Liver (tissue), 9 donors: ENCODE results near the gene ARHGEF16. TPM values are rescaled to one million over a fixed set of nuclear protein-coding genes. Genes with fewer than 3 reads are reported as not detected.

ENCODE experiments used
- DNase-seq: peaks from one replicate; pipeline ENCODE4 v3.0.0-alpha.2; 2017; ENCODE audit warnings: low spot score
- H3K27ac ChIP-seq, 2 donors: one replicate each; pipeline ENCODE4 v1.7.0; 2013; ENCODE audit warnings: inconsistent platforms in 2 of 2, low read length in 2 of 2, control low read depth in 1 of 2, low read depth in 1 of 2, mild to moderate bottlenecking in 1 of 2
- H3K27me3 ChIP-seq, 4 donors: one replicate each; pipeline versions ENCODE4 v1.6.1 to v1.7.0; 2013; ENCODE audit warnings: low read length in 3 of 4, inconsistent platforms in 1 of 4, mild to moderate bottlenecking in 1 of 4, moderate library complexity in 1 of 4; ENCODE audit not compliant: control insufficient read depth in 4 of 4, insufficient read depth in 4 of 4
- H3K36me3 ChIP-seq, 4 donors: one replicate each; pipeline versions ENCODE4 v1.6.1 to v1.7.0; 2013; ENCODE audit warnings: low read length in 3 of 4, mild to moderate bottlenecking in 3 of 4, low read depth in 1 of 4, moderate library complexity in 1 of 4; ENCODE audit not compliant: control insufficient read depth in 4 of 4, insufficient read depth in 3 of 4
- H3K4me1 ChIP-seq, 4 donors: one replicate each; pipeline versions ENCODE4 v1.6.1 to v1.7.0; 2013; ENCODE audit warnings: low read length in 3 of 4, mild to moderate bottlenecking in 3 of 4, moderate library complexity in 1 of 4; ENCODE audit not compliant: control insufficient read depth in 4 of 4, insufficient read depth in 4 of 4
- H3K4me3 ChIP-seq, 3 donors: one replicate each; pipeline versions ENCODE4 v1.6.1 to v1.7.0; 2013; ENCODE audit warnings: low read length in 3 of 3, control low read depth in 1 of 3, low read depth in 1 of 3, mild to moderate bottlenecking in 1 of 3
- H3K9ac ChIP-seq, 2 donors: one replicate each; pipeline ENCODE4 v1.7.0; 2013; ENCODE audit warnings: low read length in 2 of 2, mild to moderate bottlenecking in 2 of 2, moderate library complexity in 2 of 2, control low read depth in 1 of 2, low read depth in 1 of 2
- H3K9me3 ChIP-seq, 4 donors: one replicate each; pipeline versions ENCODE4 v1.6.1 to v1.7.0; 2013; ENCODE audit warnings: low read length in 3 of 4; ENCODE audit not compliant: control insufficient read depth in 4 of 4
- ATF3 ChIP-seq: IDR thresholded peaks from 2 replicates; pipeline ENCODE4 v1.6.1; 2016; ENCODE audit warnings: antibody characterized with exemption
- CTCF ChIP-seq: fragments of 150-350 bp; IDR thresholded peaks from 2 replicates; pipeline ENCODE4 v1.5.1; 2017; ENCODE audit warnings: improper control_type of control experiment, low read depth, low read length; ENCODE audit not compliant: missing input control
- FOXA1 ChIP-seq: IDR thresholded peaks from 2 replicates; pipeline ENCODE4 v1.6.1; 2016; ENCODE audit warnings: antibody characterized with exemption
- FOXA2 ChIP-seq: IDR thresholded peaks from 2 replicates; pipeline ENCODE4 v1.6.1; 2016; ENCODE audit warnings: antibody characterized with exemption
- GABPA ChIP-seq, 2 donors: IDR thresholded peaks in 1 of 2; conservative IDR thresholded peaks in 1 of 2; 2 replicates each; pipeline ENCODE4 v1.6.1; 2016; ENCODE audit warnings: antibody characterized with exemption in 2 of 2, mild to moderate bottlenecking in 1 of 2, moderate library complexity in 1 of 2
- HNF4A ChIP-seq, 2 donors: conservative IDR thresholded peaks; 2 replicates each; pipeline ENCODE4 v1.6.1; 2016; ENCODE audit warnings: antibody characterized with exemption in 2 of 2, mild to moderate bottlenecking in 2 of 2
- HNF4G ChIP-seq: IDR thresholded peaks from 2 replicates; pipeline ENCODE4 v1.6.1; 2016; ENCODE audit warnings: antibody characterized with exemption
- JUND ChIP-seq, 2 donors: IDR thresholded peaks; 2 replicates each; pipeline ENCODE4 v1.6.1; 2016; ENCODE audit warnings: antibody characterized with exemption in 2 of 2
- MAX ChIP-seq: IDR thresholded peaks from 2 replicates; pipeline ENCODE4 v1.6.1; 2016; ENCODE audit warnings: antibody characterized with exemption
- NR2F2 ChIP-seq: IDR thresholded peaks from 2 replicates; pipeline ENCODE4 v1.6.1; 2016; ENCODE audit warnings: antibody characterized with exemption
- RAD21 ChIP-seq, 2 donors: IDR thresholded peaks; 2 replicates each; pipeline ENCODE4 v1.6.1; 2016; ENCODE audit warnings: antibody characterized with exemption in 2 of 2, mild to moderate bottlenecking in 2 of 2
- RXRA ChIP-seq, 2 donors: IDR thresholded peaks; 2 replicates each; pipeline ENCODE4 v1.6.1; 2017 to 2018; ENCODE audit warnings: antibody characterized with exemption in 2 of 2, mild to moderate bottlenecking in 1 of 2
- SP1 ChIP-seq: IDR thresholded peaks from 2 replicates; pipeline ENCODE4 v1.6.1; 2018; ENCODE audit warnings: antibody characterized with exemption, mild to moderate bottlenecking
- ZBTB33 ChIP-seq: IDR thresholded peaks from 2 replicates; pipeline ENCODE4 v1.6.1; 2016; ENCODE audit warnings: antibody characterized with exemption
- WGBS: extraction: QIAGEN DNeasy Blood & Tissue Kit; methylation state at CpG from one replicate; pipeline ENCODE4 v1.1.7; 2013; 5-methylcytosine and 5-hydroxymethylcytosine counted together
- polyA plus RNA-seq, 2 donors: library from polyadenylated mRNA; stranded (reverse) in 1 of 2; unstranded in 1 of 2; fragments of 200-250 nt in 1 of 2; fragments of >200 nt in 1 of 2; fragmentation: Nextera tagmentation in 1 of 2; extraction: Ambion mirVana in 1 of 2; gene quantifications; one replicate each; pipeline versions ENCODE4 v1.2.1 to v1.2.3, GENCODE V29; 2013 to 2015
- total RNA-seq, 2 donors: library from RNA; depleted of rRNA; stranded (reverse); fragments of >200 nt; gene quantifications; one replicate each; pipeline ENCODE4 v1.2.3, GENCODE V29; 2014
- donor health status: healthy.
- donor health status: healthy.
- donor health status: healthy.
- donor health status: healthy.
- donor health status: healthy.

ARHGEF16 gene
- total and polyA plus RNA-seq, 4 donors: 0.65 to 5.6 (median 2.8) TPM

- WGBS: 87% methylated on average over 14 of the region's 14 CpGs
- no peaks in the 10 kb centered on the region for H3K4me1 ChIP-seq
- no peak overlapping the region for H3K4me3 ChIP-seq
- TF ChIP-seq JUND (IDR thresholded peaks at IDR 0.05) (no peak), GABPA (IDR thresholded peaks at IDR 0.05 in 1 of 2, conservative IDR thresholded peaks at IDR 0.05 in 1 of 2) (no peak), FOXA1 (no peak), FOXA2 (no peak), RAD21 (IDR thresholded peaks at IDR 0.05) (no peak), ATF3 (no peak), HNF4A (conservative IDR thresholded peaks at IDR 0.05) (no peak), MAX (no peak), CTCF (no peak), HNF4G (no peak)
- DNase-seq: no peak
- H3K9ac ChIP-seq: no peak overlapping the region
- no peak overlapping the region for H3K27ac ChIP-seq
- H3K9me3 ChIP-seq: no peaks in the 10 kb centered on the region
- no peaks in the 10 kb centered on the region for H3K36me3 ChIP-seq
- H3K27me3 ChIP-seq: no peaks in the 10 kb centered on the region
These were observed 17.6 kb upstream of the ARHGEF16 start for GRCh38 chr1:3436901-3437300.

- no peak overlapping the region for H3K4me3 ChIP-seq
- no peak for DNase-seq
- H3K27me3 ChIP-seq: no peaks in the 10 kb centered on the region
- no peak overlapping the region for H3K27ac ChIP-seq
- H3K4me1 ChIP-seq: no peaks in the 10 kb centered on the region
- no peak overlapping the region for H3K9ac ChIP-seq
- 87% methylated on average over 9 of the region's 9 CpGs for WGBS
- TF ChIP-seq HNF4G (no peak), ATF3 (no peak), GABPA (IDR thresholded peaks at IDR 0.05 in 1 of 2, conservative IDR thresholded peaks at IDR 0.05 in 1 of 2) (no peak), RAD21 (IDR thresholded peaks at IDR 0.05) (no peak), MAX (no peak), NR2F2 (no peak), ZBTB33 (no peak), RXRA (IDR thresholded peaks at IDR 0.05) (no peak), SP1 (no peak)
- no peaks in the 10 kb centered on the region for H3K36me3 ChIP-seq
- no peaks in the 10 kb centered on the region for H3K9me3 ChIP-seq
These were observed 15.7 kb upstream of the ARHGEF16 start for GRCh38 chr1:3438661-3439180.
